Measurements from ENCODE around the gene RNASE3. TPM values are rescaled to one million over a fixed set of nuclear protein-coding genes. Genes with fewer than 3 reads are reported as not detected.
"Not testable (repeated sequence)": the region's sequence is repeated elsewhere in the genome, so short reads cannot be mapped to it uniquely, and the experiment has no call there.

Gene RNASE3
- total RNA-seq, 1 experiment from 2014 or later: not detected

DNA sequence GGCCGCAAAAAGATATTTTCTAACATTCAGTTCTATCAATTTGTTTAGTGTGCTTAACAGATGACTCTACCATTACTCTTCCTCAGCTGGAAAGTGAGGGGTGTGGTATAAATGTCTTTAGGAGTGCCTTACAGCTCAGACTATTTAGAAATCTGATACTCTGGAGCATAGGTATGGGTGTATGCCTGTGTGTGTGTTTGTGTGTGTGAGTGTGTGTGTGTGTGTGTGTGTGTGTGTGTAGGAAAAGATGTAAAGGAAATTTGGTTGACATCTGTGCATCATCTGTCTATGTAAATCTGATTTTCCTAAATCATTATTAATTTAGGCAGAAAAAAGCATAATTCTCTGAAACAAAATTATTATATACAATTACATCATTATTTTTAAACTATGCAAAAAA, 16.0 kb downstream of the RNASE3 start:
- DNase-seq (peak; percentile 55), ATAC-seq (0 out of 2 replicates have a peak, but pooled peaks have one; percentile 35)
- peaks cover 10% of the 10 kb centered on the region; the same call in 1 of the 2 replicates for H3K27me3 ChIP-seq (ENCODE audit: low read length)
- ChIA-PET POLR2A (ENCODE audit: unreplicated experiment) (no interaction called here), CTCF (no interaction called here)
- BruUV-seq (replicated peaks): no TSS peak
- H3K4me2 ChIP-seq (ENCODE audit: low read length): no peak overlapping the region
- intact Hi-C loops (cut with micrococcal nuclease): no loop called here
- H3K9me2 ChIP-seq (replicated peaks; ENCODE audit: low read length): no peaks in the 10 kb centered on the region
- no peaks in the 10 kb centered on the region for H3K36me3 ChIP-seq (ENCODE audit: low read depth, low read length)
- TF ChIP-seq, protein P1, sequence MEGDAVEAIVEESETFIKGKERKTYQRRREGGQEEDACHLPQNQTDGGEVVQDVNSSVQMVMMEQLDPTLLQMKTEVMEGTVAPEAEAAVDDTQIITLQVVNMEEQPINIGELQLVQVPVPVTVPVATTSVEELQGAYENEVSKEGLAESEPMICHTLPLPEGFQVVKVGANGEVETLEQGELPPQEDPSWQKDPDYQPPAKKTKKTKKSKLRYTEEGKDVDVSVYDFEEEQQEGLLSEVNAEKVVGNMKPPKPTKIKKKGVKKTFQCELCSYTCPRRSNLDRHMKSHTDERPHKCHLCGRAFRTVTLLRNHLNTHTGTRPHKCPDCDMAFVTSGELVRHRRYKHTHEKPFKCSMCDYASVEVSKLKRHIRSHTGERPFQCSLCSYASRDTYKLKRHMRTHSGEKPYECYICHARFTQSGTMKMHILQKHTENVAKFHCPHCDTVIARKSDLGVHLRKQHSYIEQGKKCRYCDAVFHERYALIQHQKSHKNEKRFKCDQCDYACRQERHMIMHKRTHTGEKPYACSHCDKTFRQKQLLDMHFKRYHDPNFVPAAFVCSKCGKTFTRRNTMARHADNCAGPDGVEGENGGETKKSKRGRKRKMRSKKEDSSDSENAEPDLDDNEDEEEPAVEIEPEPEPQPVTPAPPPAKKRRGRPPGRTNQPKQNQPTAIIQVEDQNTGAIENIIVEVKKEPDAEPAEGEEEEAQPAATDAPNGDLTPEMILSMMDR (conservative IDR thresholded peaks at IDR 0.05; ENCODE audit: low read depth, low read length): no peak
- TF ChIP-seq EZH2phosphoT487 (IDR thresholded peaks at IDR 0.05; ENCODE audit: borderline replicate concordance, low read length) (no peak), EZH2 (IDR thresholded peaks at IDR 0.05; ENCODE audit: low read length, unreplicated experiment) (no peak)
- H3K9ac ChIP-seq (ENCODE audit: low read length): no peak overlapping the region
- H3K9me3 ChIP-seq (ENCODE audit: low read length): no peaks in the 10 kb centered on the region
- no peak overlapping the region for H2AFZ ChIP-seq (ENCODE audit: low read length)
- H3K4me3 ChIP-seq (ENCODE audit: low read length): no peak overlapping the region
- H3K27ac ChIP-seq (ENCODE audit: low read length): no peak overlapping the region
- H3K4me1 ChIP-seq (ENCODE audit: insufficient read depth, low read length): no peaks in the 10 kb centered on the region
- no peaks in the 10 kb centered on the region for H3K79me2 ChIP-seq (ENCODE audit: low read length)
- H3F3A ChIP-seq (ENCODE audit: low read length, unreplicated experiment): no peaks in the 10 kb centered on the region
- H4K20me1 ChIP-seq (ENCODE audit: low read length): no peaks in the 10 kb centered on the region

DNA sequence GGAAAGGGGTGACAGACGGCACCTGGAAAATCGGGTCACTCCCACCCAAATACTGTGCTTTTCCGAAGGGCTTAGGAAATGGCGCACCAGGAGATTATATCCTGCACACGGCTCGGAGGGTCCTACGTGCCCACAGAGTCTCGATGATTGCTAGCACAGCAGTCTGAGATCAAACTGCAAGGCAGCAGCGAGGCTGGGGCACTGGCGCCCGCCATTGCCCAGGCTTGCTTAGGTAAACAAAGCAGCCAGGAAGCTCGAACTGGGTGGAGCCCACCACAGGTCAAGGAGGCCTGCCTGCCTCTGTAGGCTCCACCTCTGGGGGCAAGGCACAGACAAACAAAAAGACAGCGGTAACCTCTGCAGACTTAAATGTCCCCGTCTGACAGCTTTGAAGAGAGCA, 19.6 kb downstream of the RNASE3 start:
- DNase-seq; H3K9me3 ChIP-seq (ENCODE audit: low read length); H3K79me2 ChIP-seq (ENCODE audit: low read length); ATAC-seq; H3K4me3 ChIP-seq (ENCODE audit: low read length); H3K9me2 ChIP-seq (replicated peaks; ENCODE audit: low read length); H3K9ac ChIP-seq (ENCODE audit: low read length); H3K27me3 ChIP-seq (ENCODE audit: low read length); CTCF ChIA-PET; H3K4me1 ChIP-seq (ENCODE audit: insufficient read depth, low read length); intact Hi-C loops (cut with micrococcal nuclease); H4K20me1 ChIP-seq (ENCODE audit: low read length); H3K27ac ChIP-seq (ENCODE audit: low read length); H3K4me2 ChIP-seq (ENCODE audit: low read length); BruUV-seq (replicated peaks); H2AFZ ChIP-seq (ENCODE audit: low read length); H3K36me3 ChIP-seq (ENCODE audit: low read depth, low read length); H3F3A ChIP-seq (ENCODE audit: low read length, unreplicated experiment); POLR2A ChIA-PET (ENCODE audit: unreplicated experiment): not testable (repeated sequence)

DNA sequence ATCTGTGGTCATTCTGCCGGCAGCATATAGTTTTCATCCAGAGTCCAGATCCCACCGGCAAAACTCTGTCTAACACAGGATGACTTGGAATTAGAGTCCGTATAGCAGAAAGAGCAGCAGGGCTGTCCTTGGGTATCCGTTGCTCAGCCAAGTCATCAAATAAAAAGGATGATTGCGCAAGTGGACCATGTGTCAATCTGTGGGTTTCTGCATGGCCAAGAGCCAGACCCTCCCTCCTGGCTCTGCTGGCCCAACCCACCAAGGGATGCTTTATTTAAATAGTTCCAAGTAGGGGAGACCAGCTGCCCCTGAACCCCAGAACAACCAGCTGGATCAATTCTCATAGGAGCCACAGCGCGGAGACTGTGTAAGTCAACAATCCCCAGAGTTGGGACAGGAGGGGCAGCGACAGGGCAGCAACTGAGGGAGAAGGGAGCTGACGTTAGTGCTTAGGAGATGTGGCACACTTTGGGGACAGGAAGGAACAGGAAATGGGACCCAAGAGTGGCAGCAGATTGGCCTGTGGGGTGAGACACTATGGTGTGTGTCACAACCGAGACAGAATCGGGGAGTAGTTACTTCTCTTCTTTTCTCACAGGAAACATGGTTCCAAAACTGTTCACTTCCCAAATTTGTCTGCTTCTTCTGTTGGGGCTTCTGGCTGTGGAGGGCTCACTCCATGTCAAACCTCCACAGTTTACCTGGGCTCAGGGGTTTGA, 28.0 kb downstream of the RNASE3 start:
- ATAC-seq; BruUV-seq (replicated peaks); CTCF ChIA-PET: not testable (repeated sequence)

GRCh38 chr14:20923766-20924297, 32.6 kb downstream of the RNASE3 start:
- H3K9me3 ChIP-seq (ENCODE audit: low read length); H3K27ac ChIP-seq (ENCODE audit: low read length); H3K9ac ChIP-seq (ENCODE audit: low read length); H3K9me2 ChIP-seq (replicated peaks; ENCODE audit: low read length); H2AFZ ChIP-seq (ENCODE audit: low read length); ATAC-seq; H3F3A ChIP-seq (ENCODE audit: low read length, unreplicated experiment); H3K4me3 ChIP-seq (ENCODE audit: low read length); CTCF ChIA-PET; intact Hi-C loops (cut with micrococcal nuclease); POLR2A ChIA-PET (ENCODE audit: unreplicated experiment); H4K20me1 ChIP-seq (ENCODE audit: low read length); BruUV-seq (replicated peaks); DNase-seq; H3K4me2 ChIP-seq (ENCODE audit: low read length); H3K36me3 ChIP-seq (ENCODE audit: low read depth, low read length); H3K4me1 ChIP-seq (ENCODE audit: insufficient read depth, low read length); H3K79me2 ChIP-seq (ENCODE audit: low read length): not testable (repeated sequence)
- H3K27me3 ChIP-seq (ENCODE audit: low read length): peaks cover 61% of the 10 kb centered on the region

More for the DNA sequence above, 28.0 kb downstream of the RNASE3 start:
- H3K4me2 ChIP-seq (ENCODE audit: low read length); H3K36me3 ChIP-seq (ENCODE audit: low read depth, low read length); H3K4me1 ChIP-seq (ENCODE audit: insufficient read depth, low read length); POLR2A ChIA-PET (ENCODE audit: unreplicated experiment); H4K20me1 ChIP-seq (ENCODE audit: low read length); H2AFZ ChIP-seq (ENCODE audit: low read length); H3K79me2 ChIP-seq (ENCODE audit: low read length); H3K4me3 ChIP-seq (ENCODE audit: low read length); H3K27ac ChIP-seq (ENCODE audit: low read length); intact Hi-C loops (cut with micrococcal nuclease); H3K9me3 ChIP-seq (ENCODE audit: low read length); H3K9me2 ChIP-seq (replicated peaks; ENCODE audit: low read length); H3F3A ChIP-seq (ENCODE audit: low read length, unreplicated experiment); H3K9ac ChIP-seq (ENCODE audit: low read length): not testable (repeated sequence)
- H3K27me3 ChIP-seq (ENCODE audit: low read length): peaks cover 37% of the 10 kb centered on the region
- DNase-seq: peak; percentile 50

Data from PC-3 (cell line).